ENCODE data around the gene UACA.

DNA sequence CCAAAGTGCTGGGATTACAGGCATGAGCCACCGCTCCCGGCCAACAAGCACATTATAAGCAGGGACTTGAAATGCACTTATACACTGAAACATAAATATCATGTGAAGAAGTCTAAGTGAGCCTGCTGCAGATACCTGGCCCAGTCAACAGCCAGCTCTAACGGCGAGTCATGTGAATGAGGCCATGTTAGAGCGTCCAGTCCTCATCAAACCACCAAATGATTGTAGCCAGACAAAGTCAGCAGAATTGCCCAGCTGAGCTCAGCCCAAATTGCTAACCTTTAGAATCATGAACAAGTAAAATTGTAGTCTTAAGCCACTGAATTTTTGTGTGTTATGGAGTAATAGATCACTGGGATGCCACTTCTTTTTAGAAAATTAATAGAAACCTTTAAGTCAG lies 37.8 kb upstream of the UACA start:
- TF ChIP-seq, protein P1, sequence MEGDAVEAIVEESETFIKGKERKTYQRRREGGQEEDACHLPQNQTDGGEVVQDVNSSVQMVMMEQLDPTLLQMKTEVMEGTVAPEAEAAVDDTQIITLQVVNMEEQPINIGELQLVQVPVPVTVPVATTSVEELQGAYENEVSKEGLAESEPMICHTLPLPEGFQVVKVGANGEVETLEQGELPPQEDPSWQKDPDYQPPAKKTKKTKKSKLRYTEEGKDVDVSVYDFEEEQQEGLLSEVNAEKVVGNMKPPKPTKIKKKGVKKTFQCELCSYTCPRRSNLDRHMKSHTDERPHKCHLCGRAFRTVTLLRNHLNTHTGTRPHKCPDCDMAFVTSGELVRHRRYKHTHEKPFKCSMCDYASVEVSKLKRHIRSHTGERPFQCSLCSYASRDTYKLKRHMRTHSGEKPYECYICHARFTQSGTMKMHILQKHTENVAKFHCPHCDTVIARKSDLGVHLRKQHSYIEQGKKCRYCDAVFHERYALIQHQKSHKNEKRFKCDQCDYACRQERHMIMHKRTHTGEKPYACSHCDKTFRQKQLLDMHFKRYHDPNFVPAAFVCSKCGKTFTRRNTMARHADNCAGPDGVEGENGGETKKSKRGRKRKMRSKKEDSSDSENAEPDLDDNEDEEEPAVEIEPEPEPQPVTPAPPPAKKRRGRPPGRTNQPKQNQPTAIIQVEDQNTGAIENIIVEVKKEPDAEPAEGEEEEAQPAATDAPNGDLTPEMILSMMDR (IDR thresholded peaks at IDR 0.05; ENCODE audit: low read depth, low read length) = no peak
- TF ChIP-seq EZH2phosphoT487 (IDR thresholded peaks at IDR 0.05; ENCODE audit: low read depth) = no peak

Measured in OCI-LY3 (cell line).